Aorta (tissue), 5 donors: ENCODE results near the gene STARD9. TPM values are rescaled to one million over a fixed set of nuclear protein-coding genes. Genes with fewer than 3 reads are reported as not detected.
"Not testable (repeated sequence)": the region's sequence is repeated elsewhere in the genome, so short reads cannot be mapped to it uniquely, and the experiment has no call there.

Experiments used
- ATAC-seq: fragments of 200-7000 bp; cut with Tn5 transposase; one replicate; pipeline ENCODE4 v1.9.1; 2022; ENCODE audit warnings: moderate library complexity; ENCODE audit not compliant: low FRiP score
- DNase-seq, 2 donors: peaks; one replicate each; pipeline ENCODE4 v3.0.0-alpha.2; 2020
- H3K27ac ChIP-seq, 2 donors: one replicate each; pipeline ENCODE4 v1.5.1; 2013; ENCODE audit warnings: low read length in 2 of 2, mild to moderate bottlenecking in 2 of 2, moderate library complexity in 2 of 2, control low read depth in 1 of 2, inconsistent platforms in 1 of 2, low read depth in 1 of 2
- H3K27me3 ChIP-seq, 2 donors: one replicate each; pipeline ENCODE4 v1.6.1; 2013; ENCODE audit warnings: control low read depth in 1 of 2, low read length in 1 of 2, mild to moderate bottlenecking in 1 of 2, moderate library complexity in 1 of 2; ENCODE audit not compliant: insufficient read depth in 2 of 2, control insufficient read depth in 1 of 2
- H3K36me3 ChIP-seq, 2 donors: one replicate each; pipeline ENCODE4 v1.6.1; 2013; ENCODE audit warnings: control low read depth in 1 of 2, low read length in 1 of 2, mild to moderate bottlenecking in 1 of 2; ENCODE audit not compliant: insufficient read depth in 2 of 2, control insufficient read depth in 1 of 2
- H3K4me1 ChIP-seq, 2 donors: one replicate each; pipeline ENCODE4 v1.6.1; 2013; ENCODE audit warnings: low read length in 2 of 2, control low read depth in 1 of 2, mild to moderate bottlenecking in 1 of 2, moderate library complexity in 1 of 2; ENCODE audit not compliant: insufficient read depth in 2 of 2, control insufficient read depth in 1 of 2
- H3K4me3 ChIP-seq, 2 donors: one replicate each; pipeline ENCODE4 v1.5.1; 2013; ENCODE audit warnings: low read length in 2 of 2, control low read depth in 1 of 2, mild to moderate bottlenecking in 1 of 2
- H3K9me3 ChIP-seq: one replicate; pipeline ENCODE4 v1.6.1; 2013; ENCODE audit warnings: mild to moderate bottlenecking, low read length; ENCODE audit not compliant: control insufficient read depth
- WGBS, 2 donors: extraction: QIAGEN DNeasy Blood & Tissue Kit; methylation state at CpG; one replicate each; pipeline ENCODE4 v1.1.7; 2013; 5-methylcytosine and 5-hydroxymethylcytosine counted together
- intact Hi-C, 2 donors: fragments of 100-400 bp; cut with DNase I; formaldehyde crosslinking; loops; one replicate each; pipeline versions ENCODE4 v1.14.2 to v1.15.0; 2022
- polyA plus RNA-seq, 2 donors: library from polyadenylated mRNA; stranded (reverse); fragments of 200-250 nt; gene quantifications; one replicate each; pipeline ENCODE4 v1.2.3, GENCODE V29; 2013
- total RNA-seq, 2 donors: library from RNA; stranded (reverse); fragmentation: NEBNext Ultra II Directional; extraction: Animal tissue kit (Norgen Biotek cat#: 25700); gene quantifications; one replicate each; pipeline ENCODE4 v1.2.1, GENCODE V29; 2021
- donor health status: healthy with polysubstance abuse.
- donor health status: Bipolar disorder and iron deficiency.
- donor health status: DM: no; HTN: no; CAD: no.
- donor health status: DM: no; HTN: no; CAD: no.
- donor health status: DM: yes; HTN: yes; CAD: no.

STARD9 gene
- total and polyA plus RNA-seq, 4 donors = 3.3 to 65.8 (median 26.5) TPM

GRCh38 chr15:42675021-42675420, 99.6 kb downstream of the STARD9 start:
- ATAC-seq (no peak), DNase-seq (no peak)
- 98 to 100% methylated on average over 1 of the region's 1 CpG for WGBS, 2 donors
- Histone ChIP-seq H3K4me3 (no peak overlapping the region), H3K27ac (no peak overlapping the region), H3K27me3 (no peaks in the 10 kb centered on the region), H3K36me3 (peaks cover 0 to 5% of the 10 kb centered on the region in 2 donors), H3K4me1 (no peaks in the 10 kb centered on the region), H3K9me3 (no peaks in the 10 kb centered on the region)
- intact Hi-C loops = no loop called here

GRCh38 chr15:42679285-42680141, 104.1 kb downstream of the STARD9 start:
- DNase-seq (no peak), ATAC-seq (no peak)
- H3K27ac ChIP-seq = no peak overlapping the region
- H3K4me3 ChIP-seq = no peak overlapping the region
- no peaks in the 10 kb centered on the region for H3K27me3 ChIP-seq
- WGBS, 2 donors = 92 to 94% methylated on average over 7 of the region's 7 CpGs
- no peaks in the 10 kb centered on the region for H3K9me3 ChIP-seq
- peaks cover 2 to 14% of the 10 kb centered on the region in 2 donors for H3K36me3 ChIP-seq
- H3K4me1 ChIP-seq = no peaks in the 10 kb centered on the region
- intact Hi-C loops = no loop called here

- H3K4me1 ChIP-seq, ATAC-seq, H3K27me3 ChIP-seq, H3K27ac ChIP-seq, H3K4me3 ChIP-seq, H3K9me3 ChIP-seq, intact Hi-C loops, DNase-seq: not testable (repeated sequence)
- WGBS, 2 donors = 93% methylated on average over 5 of the region's 5 CpGs
- peaks cover 7 to 17% of the 10 kb centered on the region in 2 donors for H3K36me3 ChIP-seq
Measured at GRCh38 chr15:42680142-42680482, 104.7 kb downstream of the STARD9 start.

- Histone ChIP-seq H3K4me1 (no peaks in the 10 kb centered on the region), H3K4me3 (no peak overlapping the region), H3K27me3 (no peaks in the 10 kb centered on the region), H3K9me3 (no peaks in the 10 kb centered on the region), H3K36me3 (peaks cover 7 to 14% of the 10 kb centered on the region in 2 donors), H3K27ac (no peak overlapping the region)
- intact Hi-C loops = no loop called here
- no peak for DNase-seq
- ATAC-seq = no peak
- WGBS, 2 donors = 87 to 90% methylated on average over 6 of the region's 6 CpGs
Measured at GRCh38 chr15:42681119-42681518, 105.7 kb downstream of the STARD9 start.

GRCh38 chr15:42686281-42686680, 110.9 kb downstream of the STARD9 start:
- Histone ChIP-seq H3K4me3 (no peak overlapping the region), H3K36me3 (peaks cover 7 to 20% of the 10 kb centered on the region in 2 donors), H3K27me3 (no peaks in the 10 kb centered on the region), H3K9me3 (no peaks in the 10 kb centered on the region), H3K4me1 (no peaks in the 10 kb centered on the region), H3K27ac (no peak overlapping the region)
- 95 to 97% methylated on average over 8 of the region's 8 CpGs for WGBS, 2 donors
- DNase-seq = no peak
- intact Hi-C loops = no loop called here
- ATAC-seq = no peak

- 95 to 97% methylated on average over 4 of the region's 4 CpGs for WGBS, 2 donors
- H3K9me3 ChIP-seq = no peaks in the 10 kb centered on the region
- peaks cover 7 to 22% of the 10 kb centered on the region in 2 donors for H3K36me3 ChIP-seq
- no peaks in the 10 kb centered on the region for H3K4me1 ChIP-seq
- no peak overlapping the region for H3K27ac ChIP-seq
- DNase-seq = no peak
- H3K27me3 ChIP-seq = no peaks in the 10 kb centered on the region
- intact Hi-C loops = no loop called here
- ATAC-seq = no peak
- H3K4me3 ChIP-seq = no peak overlapping the region
Measured at GRCh38 chr15:42687740-42688139, 112.3 kb downstream of the STARD9 start.

GRCh38 chr15:42688301-42688700, 112.9 kb downstream of the STARD9 start:
- Histone ChIP-seq H3K4me1 (no peaks in the 10 kb centered on the region), H3K36me3 (peaks cover 7 to 22% of the 10 kb centered on the region in 2 donors), H3K4me3 (no peak overlapping the region), H3K27me3 (no peaks in the 10 kb centered on the region), H3K27ac (no peak overlapping the region), H3K9me3 (no peaks in the 10 kb centered on the region)
- WGBS, 2 donors = 78 to 80% methylated on average over 3 of the region's 3 CpGs
- intact Hi-C loops = no loop called here
- ATAC-seq (no peak), DNase-seq (no peak)

- ATAC-seq (no peak), DNase-seq (no peak)
- no peaks in the 10 kb centered on the region for H3K4me1 ChIP-seq
- peaks cover 0 to 18% of the 10 kb centered on the region in 2 donors for H3K36me3 ChIP-seq
- intact Hi-C loops = no loop called here
- WGBS, 2 donors = 81 to 83% methylated on average over 4 of the region's 4 CpGs
- no peak overlapping the region for H3K27ac ChIP-seq
- no peaks in the 10 kb centered on the region for H3K9me3 ChIP-seq
- H3K27me3 ChIP-seq = no peaks in the 10 kb centered on the region
- H3K4me3 ChIP-seq = no peak overlapping the region
Measured at GRCh38 chr15:42691308-42691707, 115.9 kb downstream of the STARD9 start.

- ATAC-seq = no peak
- no peaks in the 10 kb centered on the region for H3K27me3 ChIP-seq
- H3K4me3 ChIP-seq = no peak overlapping the region
- no peak for DNase-seq
- intact Hi-C loops = no loop called here
- H3K9me3 ChIP-seq = no peaks in the 10 kb centered on the region
- H3K36me3 ChIP-seq = peaks cover 0 to 15% of the 10 kb centered on the region in 2 donors
- no peaks in the 10 kb centered on the region for H3K4me1 ChIP-seq
- 85% methylated on average over 9 of the region's 9 CpGs for WGBS, 2 donors
- H3K27ac ChIP-seq = no peak overlapping the region
Measured at GRCh38 chr15:42691770-42692169, 116.4 kb downstream of the STARD9 start.
